Measurements from ENCODE around the gene KSR1. TPM values are rescaled to one million over a fixed set of nuclear protein-coding genes. Genes with fewer than 3 reads are reported as not detected.

Gene KSR1
- total and polyA plus RNA-seq, 2 of the 8 experiments (the other 6 are each of a cell fraction or from before 2014, with no cell fraction given), result 14.1 to 34.7 TPM

- TF ChIP-seq JUN (IDR thresholded peaks at IDR 0.05; ENCODE audit: low read depth, low read length) (no peak), KDM1A (IDR thresholded peaks at IDR 0.05; ENCODE audit: borderline replicate concordance, low read length) (no peak), ATF3 (IDR thresholded peaks at IDR 0.05; ENCODE audit: insufficient read depth, low read depth, low read length) (no peak), SIRT6 (IDR thresholded peaks at IDR 0.05; ENCODE audit: low read length) (no peak), TAF7 (optimal IDR thresholded peaks at IDR 0.05; ENCODE audit: borderline replicate concordance, low read depth, low read length) (no peak), BRCA1 (IDR thresholded peaks at IDR 0.05; ENCODE audit: low read depth, low read length) (no peak)
Observed at GRCh38 chr17:27422601-27423000, 33.6 kb upstream of the KSR1 start (continued).

Measured in H1 (cell line).